Tongue (tissue), 2 donors: Measurements from ENCODE around the gene CCDC177. TPM values are rescaled to one million over a fixed set of nuclear protein-coding genes. Genes with fewer than 3 reads are reported as not detected.
"Not testable (repeated sequence)": the region's sequence is repeated elsewhere in the genome, so short reads cannot be mapped to it uniquely, and the experiment has no call there.

Experiments
- DNase-seq: peaks from one replicate; pipeline ENCODE4 v3.0.0-alpha.2; 2015
- total RNA-seq: library from RNA; depleted of rRNA; stranded (reverse); fragments of >200 nt; gene quantifications from one replicate; pipeline ENCODE4 v1.2.3, GENCODE V29; 2014

CCDC177 gene
- total RNA-seq, 1 donor from 2014 or later: 0.21 TPM

GRCh38 chr14:69599431-69599830 is 24.8 kb upstream of the CCDC177 start:
- not testable (repeated sequence) for DNase-seq

DNA sequence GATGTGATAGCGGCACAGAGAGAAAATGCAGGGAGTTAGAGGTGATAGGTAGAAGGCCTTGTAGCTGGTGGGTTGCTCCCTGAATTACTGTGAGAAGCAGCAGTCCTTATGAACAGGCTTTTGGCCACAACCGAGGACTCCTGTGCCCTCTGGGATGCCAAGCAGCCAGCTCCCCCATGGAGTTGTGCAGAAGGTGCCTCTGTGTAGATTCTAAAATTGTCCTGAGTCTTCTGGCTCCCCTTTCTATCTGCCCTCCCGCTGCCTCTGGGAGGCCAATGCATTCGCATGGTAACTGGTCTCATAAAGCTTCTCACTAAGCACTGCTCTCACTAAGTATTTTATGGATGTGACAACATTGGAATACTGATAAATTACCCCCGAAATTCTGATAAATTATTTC is 20.7 kb upstream of the CCDC177 start:
- no peak for DNase-seq

DNA sequence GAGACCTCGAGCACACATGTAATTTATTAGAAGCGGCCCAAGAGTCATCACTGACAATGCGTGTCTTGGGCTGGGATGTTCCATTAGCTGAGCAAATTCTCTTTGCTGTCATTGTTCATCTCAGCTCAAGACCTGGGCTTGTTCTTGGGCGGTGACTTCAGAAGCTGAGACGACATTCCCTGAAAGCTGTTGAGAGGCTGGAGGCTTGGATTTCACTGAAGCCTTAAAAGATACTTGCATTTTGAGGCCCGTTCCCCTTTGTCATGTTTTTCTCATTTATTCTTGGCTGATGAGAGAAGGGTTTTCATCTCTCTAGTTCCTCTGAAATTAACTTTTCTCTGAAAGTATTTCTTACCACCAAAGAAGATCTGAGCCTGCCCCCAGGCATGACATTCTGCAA is 20.2 kb upstream of the CCDC177 start:
- DNase-seq: peak; percentile 67

DNA sequence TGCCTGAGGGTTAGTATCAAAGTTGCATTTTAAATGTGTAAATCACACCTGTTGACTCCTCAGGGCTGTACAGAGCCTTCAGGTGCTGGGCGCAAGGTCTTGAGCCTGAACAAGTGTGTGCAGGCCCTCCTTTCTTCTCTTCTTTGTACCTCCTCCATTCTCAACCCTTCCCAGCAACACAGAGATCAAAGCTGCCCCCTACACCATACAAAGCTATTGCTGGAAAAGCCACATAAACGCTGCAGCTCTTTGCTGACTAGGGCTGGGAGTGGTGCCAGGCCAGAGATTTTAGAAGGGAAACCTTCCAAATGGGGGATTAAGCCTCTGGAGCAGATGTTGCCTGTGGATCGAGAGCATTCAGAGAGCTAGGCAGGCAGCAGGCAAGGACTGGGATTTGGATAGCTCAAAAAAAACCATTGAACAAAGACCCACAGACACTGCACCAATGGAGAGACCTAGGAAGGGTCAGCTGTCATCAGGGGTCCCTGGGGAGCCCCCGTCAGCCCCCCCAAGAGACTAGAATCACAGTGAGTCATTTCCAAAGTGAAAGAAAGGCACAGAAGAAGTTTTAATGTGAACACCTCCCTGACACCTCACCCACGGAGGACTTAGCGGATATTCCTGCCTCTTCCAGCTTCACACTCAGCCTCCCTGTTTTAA is 18.5 kb upstream of the CCDC177 start:
- peak; percentile 98 for DNase-seq

- DNase-seq: peak; percentile 30
These were observed 16.6 kb upstream of the CCDC177 start for GRCh38 chr14:69591317-69591716.

DNA sequence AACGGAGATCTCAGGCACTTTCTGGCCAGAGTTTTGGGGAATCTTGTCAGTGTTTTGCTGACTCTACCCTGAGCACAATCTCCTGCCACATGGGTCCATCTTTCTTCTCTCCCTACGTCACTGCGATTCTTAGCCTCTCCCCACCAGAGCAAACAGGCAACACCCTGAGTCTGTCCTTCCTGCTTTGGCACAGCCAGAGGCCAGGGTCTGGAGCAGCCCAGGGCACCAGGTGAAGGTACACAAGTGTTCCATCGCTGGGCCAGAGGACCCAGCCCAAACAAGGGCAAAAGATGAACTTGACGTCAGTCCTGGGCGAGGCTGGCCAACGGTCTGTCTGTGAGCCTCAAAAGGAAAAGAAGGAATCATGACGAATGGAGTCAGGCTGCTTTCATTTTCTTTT is 12.7 kb upstream of the CCDC177 start:
- no peak for DNase-seq

GRCh38 chr14:69586404-69586803 is 11.7 kb upstream of the CCDC177 start:
- DNase-seq: no peak

DNA sequence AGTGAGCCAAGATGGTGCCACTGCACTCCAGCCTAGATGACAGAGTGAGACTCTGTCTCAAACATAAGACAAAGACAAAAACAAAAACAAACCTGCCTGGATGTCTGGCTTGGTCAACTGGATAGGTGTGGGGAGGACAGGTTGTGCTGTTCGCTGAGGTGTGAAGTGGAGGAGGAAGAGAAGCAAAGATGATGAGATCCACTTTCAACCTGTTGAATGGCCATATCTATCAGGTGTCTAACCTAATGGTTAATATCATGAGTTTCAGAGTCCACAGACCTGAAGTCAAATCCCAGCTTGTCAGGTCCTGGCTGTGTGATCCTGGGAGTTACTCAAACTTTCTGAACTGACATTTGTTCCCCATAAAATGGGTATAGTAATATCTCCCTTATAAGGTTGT is 9.7 kb upstream of the CCDC177 start:
- DNase-seq: no peak

GRCh38 chr14:69582829-69583228 is 8.2 kb upstream of the CCDC177 start:
- DNase-seq: no peak

DNA sequence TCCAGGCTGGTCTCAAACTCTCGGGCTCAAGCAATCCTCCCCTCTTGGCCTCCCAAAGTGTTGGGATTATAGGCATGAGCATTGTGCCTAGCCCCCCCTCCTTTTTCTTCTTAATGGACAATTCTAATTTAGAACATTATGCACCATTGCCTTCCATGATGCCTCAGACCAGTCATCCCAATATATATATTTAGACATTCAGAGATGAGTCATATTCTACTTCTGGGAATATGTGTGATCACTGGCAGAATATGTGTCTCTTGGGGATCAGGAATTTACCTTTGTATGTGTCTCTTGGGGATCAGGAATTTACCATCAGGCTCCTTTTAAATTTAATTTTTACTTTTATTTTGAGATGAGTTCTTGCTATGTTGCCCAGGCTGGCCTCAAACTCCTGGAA is 7.5 kb upstream of the CCDC177 start:
- DNase-seq: no peak

- DNase-seq: no peak
These were observed 6.8 kb upstream of the CCDC177 start for GRCh38 chr14:69581316-69581935.

DNA sequence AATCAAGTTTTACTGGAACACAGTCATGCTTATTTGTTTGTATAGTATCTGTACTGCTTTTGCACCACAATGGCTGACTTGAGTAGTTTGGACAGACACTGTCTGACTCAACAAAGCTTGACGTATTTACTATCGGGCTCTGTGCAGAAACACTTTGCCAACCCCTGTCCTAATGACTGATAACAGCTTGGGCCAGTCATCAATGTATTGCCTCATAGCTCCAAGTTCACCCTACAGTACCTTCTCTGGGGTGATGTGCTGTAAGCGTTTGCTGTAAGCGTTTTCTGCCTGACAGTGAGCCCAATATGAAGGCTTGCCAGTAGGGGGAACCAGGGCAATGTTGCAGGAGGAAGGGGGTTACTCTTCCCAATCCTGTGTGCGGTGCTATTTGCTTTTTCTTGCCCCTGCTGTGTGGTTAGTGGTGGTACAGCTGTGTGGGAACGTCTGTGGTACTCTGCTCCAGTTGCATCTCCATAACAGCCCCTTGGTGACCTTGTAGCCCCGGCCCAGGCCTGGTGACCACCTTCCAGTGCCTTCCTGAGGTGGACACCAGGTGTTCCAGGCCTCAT is 5.4 kb upstream of the CCDC177 start:
- DNase-seq: peak; percentile 47

GRCh38 chr14:69579476-69579875 is 4.8 kb upstream of the CCDC177 start:
- DNase-seq: no peak

DNA sequence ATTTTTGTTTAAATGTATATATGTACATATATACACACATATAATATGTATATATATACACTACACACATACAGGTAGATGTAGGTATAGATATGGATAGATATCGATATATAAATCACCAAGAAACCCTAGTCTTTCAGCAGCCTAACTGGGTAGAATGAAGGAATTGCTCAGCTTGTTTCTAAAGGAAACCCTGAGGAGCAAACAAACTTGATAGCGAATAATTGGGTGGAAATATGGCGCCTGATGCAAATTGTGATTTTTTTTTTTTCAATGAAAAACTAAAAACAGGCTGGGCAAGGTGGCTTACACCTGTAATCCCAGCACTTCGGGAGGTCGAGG is 254 bp upstream of the CCDC177 start:
- DNase-seq: no peak

DNA sequence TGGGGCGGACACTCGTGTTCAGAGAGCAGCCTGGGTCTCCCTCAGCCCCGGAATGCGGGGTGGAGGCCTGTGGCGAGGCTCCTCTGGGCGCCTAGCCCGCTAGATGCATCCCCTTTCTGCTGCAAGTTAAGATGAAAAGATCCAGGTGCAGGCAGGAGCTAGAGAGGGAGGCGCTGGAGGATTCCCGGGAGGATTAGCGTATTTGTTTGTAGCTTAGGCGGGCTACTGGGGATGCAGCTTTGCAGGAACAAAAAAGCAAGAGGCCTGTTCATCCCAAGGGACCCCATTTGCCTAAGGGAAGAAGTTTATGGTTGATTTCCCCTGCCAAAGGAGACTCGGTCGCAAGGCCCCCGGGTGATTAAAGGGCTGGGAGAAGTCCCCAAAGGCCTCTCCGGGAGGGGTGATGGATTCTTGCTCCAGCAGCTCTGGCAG is 824 bp downstream of the CCDC177 start:
- peak; percentile 65 for DNase-seq

DNA sequence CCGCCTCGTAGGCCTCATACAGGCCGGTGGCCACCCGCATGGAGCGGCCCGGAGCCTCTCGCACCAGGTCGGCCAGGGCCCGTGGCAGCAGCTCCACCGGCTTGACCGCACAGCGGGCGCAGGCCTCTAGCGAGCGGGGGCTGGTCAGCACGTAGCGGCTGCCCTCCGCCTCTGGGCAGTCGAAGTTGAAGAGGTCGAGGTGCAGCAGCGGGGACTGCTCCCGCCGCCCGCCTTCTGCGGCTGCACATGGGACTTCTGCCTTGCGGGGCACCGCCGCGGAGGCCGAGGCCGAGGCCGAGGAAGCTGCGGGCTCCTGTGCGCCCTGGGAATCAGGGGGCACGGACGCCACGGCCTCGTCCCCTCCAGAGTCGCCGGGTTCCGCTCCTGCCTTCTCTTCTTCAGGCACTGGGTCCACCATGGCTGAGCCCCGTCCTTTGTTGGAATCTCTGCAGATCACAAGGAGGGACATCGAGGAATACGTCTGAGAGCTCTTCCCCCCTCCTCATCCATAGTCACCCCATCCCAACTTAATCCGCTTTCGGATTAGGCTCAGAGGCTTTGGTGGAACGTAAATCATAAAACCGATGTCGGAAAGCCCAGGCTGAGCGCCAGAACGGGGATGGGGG is 1.4 kb downstream of the CCDC177 start:
- DNase-seq: no peak

- no peak for DNase-seq
These were observed 1.9 kb downstream of the CCDC177 start for GRCh38 chr14:69572841-69573135.

GRCh38 chr14:69572030-69572840 is 2.4 kb downstream of the CCDC177 start:
- peak; percentile 64 for DNase-seq

- DNase-seq: peak; percentile 29
These were observed 3.1 kb downstream of the CCDC177 start for GRCh38 chr14:69571449-69572029.

DNA sequence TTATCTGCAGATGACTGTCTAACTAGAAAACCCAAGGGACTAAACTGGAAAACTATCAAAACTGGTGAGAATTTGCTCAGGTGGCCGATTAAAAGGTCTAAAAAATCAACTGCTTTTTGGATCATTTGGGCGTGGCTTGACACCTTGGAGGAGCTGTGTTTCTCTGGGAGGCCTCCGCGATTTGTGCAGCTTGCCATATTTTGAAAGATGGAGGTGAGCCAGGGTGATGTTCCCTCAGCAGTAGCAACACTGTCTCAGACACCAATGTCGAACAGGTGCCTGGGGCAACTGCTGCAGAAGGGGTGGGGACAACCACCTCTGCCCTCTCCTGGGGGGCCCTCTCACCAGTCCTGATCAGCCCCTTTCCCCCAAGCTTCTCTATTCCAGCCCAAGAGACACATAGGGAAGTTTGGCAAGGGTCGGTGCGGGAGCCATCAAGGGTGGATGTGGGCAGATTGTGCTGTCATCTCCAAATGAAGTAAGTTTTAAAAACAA is 3.8 kb downstream of the CCDC177 start:
- DNase-seq: no peak

- DNase-seq: no peak
These were observed 4.8 kb downstream of the CCDC177 start for GRCh38 chr14:69569859-69570258.

DNA sequence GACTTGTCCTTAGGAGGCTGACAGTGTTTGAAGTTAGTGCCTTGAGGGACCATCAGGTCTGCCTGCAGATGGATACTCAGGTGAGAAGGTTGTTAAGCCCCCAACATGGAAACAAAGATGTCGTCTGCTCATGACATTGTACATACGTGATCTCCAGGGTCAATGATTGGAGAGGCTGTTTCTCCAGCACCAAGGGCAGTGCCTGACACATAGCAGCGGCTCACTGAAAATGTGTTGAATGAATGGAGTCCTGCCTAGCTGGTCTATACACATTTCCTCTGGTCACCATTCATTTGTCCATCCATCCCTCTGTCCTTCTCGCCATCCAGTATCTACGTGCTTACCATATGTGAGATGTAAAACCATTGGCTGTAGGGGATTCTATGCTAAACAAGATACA is 7.1 kb downstream of the CCDC177 start:
- DNase-seq: no peak
